GM12878 (cell line): ENCODE results near the gene RTL9. TPM values are rescaled to one million over a fixed set of nuclear protein-coding genes. Genes with fewer than 3 reads are reported as not detected.

Experiments used
- ATAC-seq: fragments of 200-7000 bp; cut with Tn5 transposase; 3 replicates; pipeline ENCODE4 v1.9.1; 2020; ENCODE audit warnings: mild to moderate bottlenecking, moderate library complexity
- BruUV-seq: library from RNA; stranded (reverse); fragments of 400-500 nt; replicated peaks from 2 replicates; lab custom pipeline; 2021; lab: Mats Ljungman, UMichigan
- CTCF ChIA-PET: fragments of 300-600 bp; sonication (Branson Sonifier 250); formaldehyde crosslinking; extraction: SDS; loops from one replicate; lab custom pipeline; 2021; ENCODE audit warnings: inconsistent platforms; lab: Yijun Ruan, JAX
- POLR2A ChIA-PET: fragments of 350-600 bp; formaldehyde crosslinking; extraction: SDS; loops from one replicate; lab custom pipeline; 2021; ENCODE audit warnings: inconsistent platforms; lab: Charles Lee
- RAD21 ChIA-PET: fragments of 300-600 bp; sonication (Branson Sonifier 250); formaldehyde crosslinking; loops from one replicate; lab custom pipeline; 2023; ENCODE audit warnings: antibody characterized with exemption; ENCODE audit not compliant: unreplicated experiment; lab: Charles Lee
- SMC1A ChIA-PET: fragments of 300-600 bp; sonication (Branson Sonifier 250); formaldehyde crosslinking; loops from one replicate; lab custom pipeline; 2023; ENCODE audit not compliant: unreplicated experiment, uncharacterized antibody; lab: Charles Lee
- DNase-seq: peaks from one replicate; pipeline ENCODE4 v3.0.0-alpha.2; 2011; ENCODE audit warnings: low read depth, low spot score
- FAIRE-seq: peaks from 3 replicates; lab custom pipeline; 2011; peaks lifted over from hg19 to GRCh38; lab: Jason Lieb, UNC
- H2AFZ ChIP-seq: 2 replicates; pipeline ENCODE4 v1.6.0; 2011; ENCODE audit warnings: low read depth, low read length, control low read depth; ENCODE audit not compliant: control insufficient read depth
- H3K27ac ChIP-seq: 2 replicates; pipeline ENCODE4 v1.5.1; 2011; ENCODE audit warnings: control low read depth; ENCODE audit not compliant: control insufficient read depth, insufficient read depth
- H3K27me3 ChIP-seq, 2 experiments: replicated peaks in 1 of 2; 2 replicates each; pipeline versions ENCODE4 v1.6.0 to v1.6.1; 2011; ENCODE audit warnings: low read length in 1 of 2; ENCODE audit not compliant: control insufficient read depth in 2 of 2, insufficient read depth in 2 of 2
- H3K36me3 ChIP-seq, 2 experiments: 2 replicates each; pipeline ENCODE4 v1.5.1; 2011; ENCODE audit warnings: low read length in 1 of 2; ENCODE audit not compliant: control insufficient read depth in 2 of 2, insufficient read depth in 2 of 2
- H3K4me1 ChIP-seq: 2 replicates; pipeline ENCODE4 v1.6.1; 2011; ENCODE audit warnings: mild to moderate bottlenecking, low read length, moderate library complexity, mixed read lengths; ENCODE audit not compliant: control insufficient read depth, insufficient read depth
- H3K4me2 ChIP-seq: 2 replicates; pipeline ENCODE4 v1.6.0; 2011; ENCODE audit warnings: control low read depth; ENCODE audit not compliant: control insufficient read depth, insufficient read depth
- H3K4me3 ChIP-seq: fragments of 200-600 bp; sonication (generic); 2 replicates; pipeline ENCODE4 v1.5.1; 2016
- H3K79me2 ChIP-seq: 2 replicates; pipeline ENCODE4 v1.6.0; 2011; ENCODE audit warnings: low read length; ENCODE audit not compliant: control insufficient read depth, insufficient read depth
- H3K9ac ChIP-seq: 2 replicates; pipeline ENCODE4 v1.8.0; 2011; ENCODE audit warnings: low read length, control low read depth, mixed read lengths; ENCODE audit not compliant: control insufficient read depth, insufficient read depth
- H3K9me3 ChIP-seq: replicated peaks from 3 replicates; pipeline ENCODE4 v1.5.1; 2011; ENCODE audit warnings: mild to moderate bottlenecking, low read length; ENCODE audit not compliant: control insufficient read depth, insufficient read depth
- H4K20me1 ChIP-seq: 2 replicates; pipeline ENCODE4 v1.6.0; 2011; ENCODE audit not compliant: control insufficient read depth, insufficient read depth
- EZH2 ChIP-seq: IDR thresholded peaks from 2 replicates; pipeline ENCODE4 v1.6.1; 2012; ENCODE audit warnings: low read depth, mild to moderate bottlenecking, control low read depth, inconsistent platforms, low read length, borderline replicate concordance; ENCODE audit not compliant: control insufficient read depth
- RCOR1 ChIP-seq: conservative IDR thresholded peaks from 2 replicates; pipeline ENCODE4 v1.6.1; 2012; ENCODE audit warnings: low read depth, low read length, improper control_type of control experiment
- SRF ChIP-seq, 2 experiments: IDR thresholded peaks; 2 replicates each; pipeline ENCODE4 v1.6.1; 2011; ENCODE audit warnings: low read depth in 2 of 2, low read length in 2 of 2, mild to moderate bottlenecking in 1 of 2, moderate library complexity in 1 of 2
- TARDBP ChIP-seq: IDR thresholded peaks from 2 replicates; pipeline ENCODE4 v1.6.1; 2016; ENCODE audit warnings: borderline replicate concordance
- WGBS: methylation state at CpG from one replicate; pipeline ENCODE4 v1.1.6; 2016; ENCODE audit warnings: low lambda C conversion rate; ENCODE audit not compliant: insufficient replicate concordance, insufficient coverage; ENCODE audit errors: missing lambda C conversion rate; 5-methylcytosine and 5-hydroxymethylcytosine counted together
- in situ Hi-C: fragments of 300-500 bp; cut with MboI; formaldehyde crosslinking; loops from 9 replicates; pipeline ENCODE4 v1.14.3; 2018; ENCODE audit warnings: mixed read lengths
- intact Hi-C: fragments of 100-400 bp; cut with micrococcal nuclease; formaldehyde crosslinking; loops from one replicate; pipeline ENCODE4 v1.14.2; 2022; ENCODE audit not compliant: unreplicated experiment
- polyA plus RNA-seq, 11 experiments: library from polyadenylated mRNA; depleted of rRNA in 4 of 11; unstranded in 6 of 11; stranded (reverse) in 5 of 11; fragments of >200 nt; fragmentation: Nextera tagmentation in 4 of 11; fragmentation: Illumina TruSeq in 1 of 11; extraction: Ambion mirVana in 4 of 11; extraction: Trizol in 1 of 11; gene quantifications; 1 replicate in 1 of 11; 2 replicates in 10 of 11; pipeline versions ENCODE4 v1.2.1 to v1.2.3, GENCODE V29; 2011 to 2016; ENCODE audit warnings: inconsistent platforms in 2 of 11, missing spikeins in 2 of 11, low read depth in 1 of 11
- total RNA-seq, 4 experiments: library from RNA; depleted of rRNA in 3 of 4; stranded (reverse); fragments of >200 nt in 3 of 4; fragmentation: Illumina TruSeq in 1 of 4; extraction: Trizol in 1 of 4; gene quantifications; 2 replicates each; pipeline versions ENCODE4 v1.2.1 to v1.2.3, GENCODE V29; 2013 to 2021
- TF ChIP-seq, protein P1 (sequence below): fragments of 450-650 bp; IDR thresholded peaks from 2 replicates; pipeline ENCODE4 v1.6.1; 2017; ENCODE audit warnings: mild to moderate bottlenecking, low read depth, inconsistent platforms; ENCODE audit not compliant: poor library complexity, severe bottlenecking

The RTL9 gene
- total and polyA plus RNA-seq, 10 of the 15 experiments (the other 5 are each of a cell fraction or from before 2014, with no cell fraction given), result 0.05 to 1.2 (median 0.17) TPM

GRCh38 chrX:110310000-110310790, 48.5 kb upstream of the RTL9 start:
- H3K27me3 ChIP-seq, result no peaks in the 10 kb centered on the region
- no peaks in the 10 kb centered on the region for H3K4me1 ChIP-seq
- 0 out of 2 replicates have a peak overlapping the region, but pooled peaks have one; percentile 13 for H3K4me2 ChIP-seq
- in situ Hi-C loops, result no loop called here
- DNase-seq, result no peak
- POLR2A ChIA-PET, result interaction anchor here (2.0 kb wide), 1 partner anchor 32 kb away, joined by 6 read pairs; no protein-coding TSS in a partner anchor
- BruUV-seq, result no TSS peak
- CTCF ChIA-PET, result interaction anchor here (0.8 to 3.2 kb wide), 5 partner anchors 8 to 149 kb away, joined by 3 to 13 read pairs (median 5); no protein-coding TSS in a partner anchor
- H3K79me2 ChIP-seq, result peaks cover 51% of the 10 kb centered on the region
- intact Hi-C loops, result no loop called here
- no peaks in the 10 kb centered on the region for H4K20me1 ChIP-seq
- RAD21 ChIA-PET, result interaction anchor here (2.4 kb wide), 1 partner anchor 32 kb away, joined by 8 read pairs; no protein-coding TSS in a partner anchor
- no peak for ATAC-seq
- H3K27ac ChIP-seq, result no peak overlapping the region
- H3K9me3 ChIP-seq, result no peaks in the 10 kb centered on the region
- no peak overlapping the region for H3K4me3 ChIP-seq
- TF ChIP-seq SRF (IDR thresholded peaks at IDR 0.05; ENCODE audit: low read depth in 2 of 2, low read length in 2 of 2) (no peak), EZH2 (no peak), RCOR1 (no peak), TARDBP (no peak)
- TF ChIP-seq, protein P1, sequence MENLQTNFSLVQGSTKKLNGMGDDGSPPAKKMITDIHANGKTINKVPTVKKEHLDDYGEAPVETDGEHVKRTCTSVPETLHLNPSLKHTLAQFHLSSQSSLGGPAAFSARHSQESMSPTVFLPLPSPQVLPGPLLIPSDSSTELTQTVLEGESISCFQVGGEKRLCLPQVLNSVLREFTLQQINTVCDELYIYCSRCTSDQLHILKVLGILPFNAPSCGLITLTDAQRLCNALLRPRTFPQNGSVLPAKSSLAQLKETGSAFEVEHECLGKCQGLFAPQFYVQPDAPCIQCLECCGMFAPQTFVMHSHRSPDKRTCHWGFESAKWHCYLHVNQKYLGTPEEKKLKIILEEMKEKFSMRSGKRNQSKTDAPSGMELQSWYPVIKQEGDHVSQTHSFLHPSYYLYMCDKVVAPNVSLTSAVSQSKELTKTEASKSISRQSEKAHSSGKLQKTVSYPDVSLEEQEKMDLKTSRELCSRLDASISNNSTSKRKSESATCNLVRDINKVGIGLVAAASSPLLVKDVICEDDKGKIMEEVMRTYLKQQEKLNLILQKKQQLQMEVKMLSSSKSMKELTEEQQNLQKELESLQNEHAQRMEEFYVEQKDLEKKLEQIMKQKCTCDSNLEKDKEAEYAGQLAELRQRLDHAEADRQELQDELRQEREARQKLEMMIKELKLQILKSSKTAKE, result no peak
- FAIRE-seq, result no peak
- H3K36me3 ChIP-seq, result no peaks in the 10 kb centered on the region
- no peak overlapping the region for H2AFZ ChIP-seq
- SMC1A ChIA-PET, result interaction anchor here (1.0 to 3.0 kb wide), 9 partner anchors 12 to 146 kb away, joined by 3 to 10 read pairs (median 7); no protein-coding TSS in a partner anchor
- no peak overlapping the region for H3K9ac ChIP-seq
- WGBS, result 47% methylated on average over 1 of the region's 1 CpG
